GM18498 (cell line): Measurements from ENCODE around the gene ATP6V1G1.
"Not testable (repeated sequence)": the region's sequence is repeated elsewhere in the genome, so short reads cannot be mapped to it uniquely, and the experiment has no call there.

ENCODE experiments used
- ATAC-seq: cut with Tn5 transposase; IDR thresholded peaks from one replicate; pipeline ENCODE4 v1.9.1; 2021; ENCODE audit warnings: mild to moderate bottlenecking, moderate library complexity; ENCODE audit not compliant: unreplicated experiment

ATP6V1G1 gene

GRCh38 chr9:114578134-114578533, 9.4 kb upstream of the ATP6V1G1 start:
- not testable (repeated sequence) for ATAC-seq

- no peak for ATAC-seq
Measured at GRCh38 chr9:114580609-114581193, 6.9 kb upstream of the ATP6V1G1 start.

GRCh38 chr9:114583371-114584155, 4.0 kb upstream of the ATP6V1G1 start:
- no peak for ATAC-seq

DNA sequence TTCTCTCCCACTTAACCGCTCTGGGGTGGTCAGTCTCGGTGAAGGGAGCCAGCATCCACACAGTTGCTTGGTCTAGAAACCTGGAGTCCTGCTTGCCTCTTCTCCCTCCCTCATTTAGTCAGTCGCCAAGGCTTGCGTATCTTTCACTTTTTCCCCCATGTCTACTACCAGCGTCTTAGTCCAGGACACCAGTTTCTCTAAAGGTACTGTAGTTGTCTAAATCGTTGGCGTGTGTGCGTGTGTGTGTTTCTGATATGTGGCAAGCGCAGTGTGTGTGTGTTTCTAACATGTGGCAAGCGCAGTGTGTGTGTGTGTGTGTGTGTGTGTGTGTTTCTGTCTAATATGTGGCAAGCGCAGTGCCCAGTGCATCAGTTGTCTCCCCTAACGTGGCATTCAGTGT, 641 bp downstream of the ATP6V1G1 start:
- no peak for ATAC-seq

GRCh38 chr9:114588651-114589526, 1.3 kb downstream of the ATP6V1G1 start:
- ATAC-seq, result no peak

GRCh38 chr9:114590328-114590727, 2.8 kb downstream of the ATP6V1G1 start:
- no peak for ATAC-seq

DNA sequence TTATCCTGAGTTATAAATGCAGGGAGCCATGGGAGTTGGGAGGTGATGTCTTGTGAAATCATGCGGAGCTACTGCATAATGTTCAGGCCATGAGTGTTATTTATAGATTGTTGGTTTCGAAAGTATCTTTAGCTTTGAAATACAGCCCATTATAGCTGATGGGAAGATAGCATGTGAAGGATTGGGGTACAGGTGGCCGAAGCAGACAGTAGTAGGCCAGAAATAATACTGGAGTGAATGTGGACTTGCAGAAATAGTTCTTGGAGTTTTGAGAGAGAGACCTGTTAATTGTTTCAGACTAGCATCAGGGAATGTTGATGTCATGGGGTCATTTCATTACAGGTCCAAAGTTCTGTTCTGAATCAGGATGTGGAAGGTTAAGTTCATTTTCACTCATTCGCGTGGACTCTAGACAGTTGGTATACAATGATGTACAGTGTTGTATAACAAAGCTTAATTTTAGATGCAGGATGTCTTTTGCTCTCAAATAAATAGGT, 3.8 kb downstream of the ATP6V1G1 start:
- no peak for ATAC-seq

- ATAC-seq, result no peak
Measured at GRCh38 chr9:114591849-114592248, 4.3 kb downstream of the ATP6V1G1 start.

- ATAC-seq, result peak; percentile 23
Measured at GRCh38 chr9:114592356-114592755, 4.8 kb downstream of the ATP6V1G1 start.

GRCh38 chr9:114594136-114594535, 6.6 kb downstream of the ATP6V1G1 start:
- ATAC-seq, result no peak

GRCh38 chr9:114600502-114601248, 13.1 kb downstream of the ATP6V1G1 start:
- not testable (repeated sequence) for ATAC-seq

- not testable (repeated sequence) for ATAC-seq
Measured at GRCh38 chr9:114601787-114602186, 14.2 kb downstream of the ATP6V1G1 start.

DNA sequence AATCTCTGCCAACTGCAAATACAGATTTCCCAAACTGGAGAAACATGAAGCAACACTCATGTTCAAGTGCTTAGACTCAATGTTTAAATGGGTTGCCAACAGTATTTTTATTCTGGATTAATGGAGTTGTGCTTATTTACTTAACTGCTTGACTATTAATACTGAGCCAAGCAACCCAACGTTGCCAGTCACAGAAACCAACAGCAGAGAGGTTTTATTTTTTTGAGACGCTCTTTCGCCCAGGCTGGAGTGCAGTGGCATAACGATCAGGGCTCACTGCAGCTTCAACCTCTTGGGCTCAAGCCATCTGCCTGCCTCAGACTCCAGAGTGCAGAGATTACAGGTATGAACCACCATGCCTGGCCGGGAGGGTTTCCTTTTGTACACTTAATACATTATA, 15.1 kb downstream of the ATP6V1G1 start:
- no peak for ATAC-seq

DNA sequence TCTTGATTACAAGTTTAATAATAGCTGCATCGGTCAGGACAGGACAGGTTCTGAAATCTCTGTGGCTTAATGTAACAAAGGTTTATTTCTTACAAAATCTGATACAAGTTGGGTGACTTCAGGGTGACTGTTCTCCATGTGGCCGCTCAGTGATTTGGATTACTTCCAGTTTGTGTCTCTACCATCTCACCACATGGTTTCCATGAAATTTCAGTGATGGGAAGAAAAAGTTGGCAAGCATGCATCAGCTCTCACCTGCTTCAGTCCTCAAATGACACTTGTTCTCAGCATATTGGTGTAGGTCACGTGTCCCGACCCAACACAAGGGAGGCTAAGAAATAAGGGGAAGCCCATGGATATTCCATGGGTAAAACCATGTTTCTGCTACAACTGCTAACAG, 15.7 kb downstream of the ATP6V1G1 start:
- ATAC-seq, result no peak

DNA sequence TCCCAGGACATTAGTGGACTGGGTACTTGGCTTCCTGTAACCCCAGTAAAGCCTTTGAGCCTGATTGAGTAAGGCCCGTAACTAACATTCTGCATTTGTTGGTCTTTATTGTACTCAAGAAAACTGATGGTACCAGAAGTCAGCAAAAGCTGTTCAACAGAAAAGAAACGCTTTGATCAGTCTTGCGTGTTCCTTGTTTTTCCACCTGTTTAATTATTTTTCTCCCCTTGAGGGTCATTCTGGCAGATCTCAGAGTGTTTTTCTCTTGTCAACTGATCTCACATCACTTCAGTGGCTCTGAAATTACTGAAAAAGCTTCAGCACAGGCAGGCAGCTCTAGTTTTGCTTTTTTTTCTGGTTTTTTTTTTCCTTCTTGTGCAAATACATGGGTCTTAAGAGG, 17.4 kb downstream of the ATP6V1G1 start:
- ATAC-seq, result no peak

DNA sequence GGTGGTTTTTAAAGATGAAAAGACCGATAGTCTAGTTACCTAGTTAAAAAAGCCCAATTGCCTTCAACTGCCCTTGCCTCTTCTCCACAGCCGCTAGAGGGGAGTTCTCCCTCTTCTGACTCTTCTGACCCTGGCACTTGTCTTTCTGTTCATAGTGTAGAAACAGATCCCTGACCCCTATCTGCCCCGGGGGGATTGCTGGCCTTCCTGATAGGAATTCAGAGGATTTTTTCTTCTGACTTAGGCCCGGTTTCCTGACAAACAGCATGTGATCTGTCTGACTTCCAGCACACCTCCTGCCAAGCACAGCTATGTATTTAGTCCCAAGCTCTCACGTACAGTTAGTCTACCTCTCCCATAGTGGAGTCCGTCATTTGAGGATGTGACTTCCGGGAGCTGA, 18.5 kb downstream of the ATP6V1G1 start:
- ATAC-seq, result no peak

DNA sequence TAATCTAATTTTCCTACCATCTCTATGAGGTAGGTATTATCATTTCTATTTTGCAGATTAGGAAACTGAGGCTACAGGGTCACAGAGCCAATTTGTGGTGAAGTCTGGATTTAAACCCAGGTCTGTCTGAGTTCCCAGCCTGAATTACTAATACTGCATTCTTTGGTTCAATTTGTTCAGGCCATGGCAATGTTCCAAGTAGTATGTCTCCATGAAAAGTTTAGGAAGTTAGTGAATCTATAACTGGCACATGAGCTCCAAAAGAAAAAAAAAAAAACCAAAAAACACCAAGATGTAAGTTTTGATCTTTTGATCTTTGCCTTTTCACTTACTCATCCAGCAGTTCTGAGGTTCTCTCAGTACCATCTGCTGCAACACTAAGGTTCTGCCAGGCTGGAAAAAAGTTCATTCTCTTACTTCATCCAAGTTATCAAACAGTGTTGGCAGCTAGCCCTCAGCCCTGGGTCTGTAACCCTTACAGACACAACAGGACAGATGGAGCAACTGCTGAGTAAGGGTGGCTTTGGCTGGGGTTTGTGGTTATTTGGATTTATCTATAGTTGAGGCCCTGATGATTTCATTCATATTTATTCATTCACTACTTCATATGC, 19.1 kb downstream of the ATP6V1G1 start:
- no peak for ATAC-seq

- peak; percentile 42 for ATAC-seq
Measured at GRCh38 chr9:114607671-114608524, 20.3 kb downstream of the ATP6V1G1 start.

GRCh38 chr9:114608525-114608796, 20.9 kb downstream of the ATP6V1G1 start:
- ATAC-seq, result no peak
